ENCODE data around the gene NRG3. TPM values are rescaled to one million over a fixed set of nuclear protein-coding genes. Genes with fewer than 3 reads are reported as not detected.

The NRG3 gene
- total and polyA plus RNA-seq, 7 donors, result 0.03 to 0.10 TPM; not detected in 5

DNA sequence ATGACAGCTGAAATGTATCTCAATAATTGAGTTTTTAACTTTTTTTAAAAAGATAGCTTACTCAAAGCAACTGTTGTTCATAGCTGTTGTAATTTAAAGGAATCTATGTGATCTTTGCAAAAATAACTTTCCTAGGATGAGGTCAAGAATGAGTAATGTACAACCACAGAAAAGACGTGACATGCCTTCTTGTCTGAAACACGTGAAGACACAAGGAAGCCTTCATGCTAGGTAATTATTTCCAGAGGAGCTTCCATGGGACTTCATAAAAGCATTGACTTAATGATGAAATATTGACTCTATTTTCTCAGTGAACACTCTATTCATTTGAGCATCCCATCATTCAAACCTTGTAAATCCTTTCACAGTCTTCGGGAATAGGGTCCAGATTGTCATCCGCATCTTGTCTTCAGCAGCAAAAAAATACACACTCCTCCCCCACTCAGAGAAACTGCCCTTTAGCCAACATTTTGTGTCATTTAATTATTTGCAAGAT is 528.0 kb downstream of the NRG3 start:
- Histone ChIP-seq H3K4me1 (no peaks in the 10 kb centered on the region), H3K4me3 (no peak overlapping the region), H3K27ac (no peak overlapping the region), H3K27me3 (ENCODE audit: insufficient read depth in 3 of 3, low read length in 2 of 3) (no peaks in the 10 kb centered on the region), H3K9me3 (no peaks in the 10 kb centered on the region), H3K36me3 (ENCODE audit: insufficient read depth in 1 of 2, low read depth in 1 of 2) (no peaks in the 10 kb centered on the region)
- no peak for TF ChIP-seq CTCF (IDR thresholded peaks at IDR 0.05)
- WGBS, 3 donors, result 72 to 80% (median 74%) methylated on average over 4 of the region's 4 CpGs
- DNase-seq (no peak), ATAC-seq (no peak)
- intact Hi-C loops (cut with DNase I), result no loop called here

GRCh38 chr10:82409671-82410070 is 534.7 kb downstream of the NRG3 start:
- TF ChIP-seq CTCF (IDR thresholded peaks at IDR 0.05), result no peak
- no peak for DNase-seq

GRCh38 chr10:82411416-82411815 is 536.4 kb downstream of the NRG3 start:
- Histone ChIP-seq H3K36me3 (ENCODE audit: insufficient read depth in 1 of 2, low read depth in 1 of 2) (no peaks in the 10 kb centered on the region), H3K27ac (no peak overlapping the region), H3K4me3 (no peak overlapping the region), H3K9me3 (no peaks in the 10 kb centered on the region), H3K4me1 (no peaks in the 10 kb centered on the region), H3K27me3 (ENCODE audit: insufficient read depth in 3 of 3, low read length in 2 of 3) (no peaks in the 10 kb centered on the region)
- TF ChIP-seq CTCF (IDR thresholded peaks at IDR 0.05), result no peak
- WGBS, 3 donors, result 66 to 73% (median 71%) methylated on average over 4 of the region's 4 CpGs
- intact Hi-C loops (cut with DNase I), result no loop called here
- ATAC-seq (no peak), DNase-seq (no peak)

More at GRCh38 chr10:82409671-82410070, 534.7 kb downstream of the NRG3 start:
- H3K36me3 ChIP-seq (ENCODE audit: insufficient read depth in 1 of 2, low read depth in 1 of 2), result no peaks in the 10 kb centered on the region
- no peaks in the 10 kb centered on the region for H3K4me1 ChIP-seq
- H3K9me3 ChIP-seq, result no peaks in the 10 kb centered on the region
- H3K27me3 ChIP-seq (ENCODE audit: insufficient read depth in 3 of 3, low read length in 2 of 3), result no peaks in the 10 kb centered on the region
- intact Hi-C loops (cut with DNase I), result no loop called here
- no peak overlapping the region for H3K4me3 ChIP-seq
- no peak for ATAC-seq
- no peak overlapping the region for H3K27ac ChIP-seq
- 59 to 77% (median 64%) methylated on average over 2 of the region's 2 CpGs for WGBS, 3 donors

GRCh38 chr10:82420001-82420400 is 545.0 kb downstream of the NRG3 start:
- H3K27ac ChIP-seq, result no peak overlapping the region
- DNase-seq (no peak), ATAC-seq (no peak)
- intact Hi-C loops (cut with DNase I), result no loop called here
- no peaks in the 10 kb centered on the region for H3K27me3 ChIP-seq (ENCODE audit: insufficient read depth in 3 of 3, low read length in 2 of 3)
- H3K9me3 ChIP-seq, result no peaks in the 10 kb centered on the region
- 9 to 32% (median 25%) methylated on average over 2 of the region's 2 CpGs for whole genome bisulfite sequencing, 3 donors
- no peaks in the 10 kb centered on the region for H3K4me1 ChIP-seq
- H3K4me3 ChIP-seq, result no peak overlapping the region
- no peak for TF ChIP-seq CTCF (IDR thresholded peaks at IDR 0.05)
- no peaks in the 10 kb centered on the region for H3K36me3 ChIP-seq (ENCODE audit: insufficient read depth in 1 of 2, low read depth in 1 of 2)

DNA sequence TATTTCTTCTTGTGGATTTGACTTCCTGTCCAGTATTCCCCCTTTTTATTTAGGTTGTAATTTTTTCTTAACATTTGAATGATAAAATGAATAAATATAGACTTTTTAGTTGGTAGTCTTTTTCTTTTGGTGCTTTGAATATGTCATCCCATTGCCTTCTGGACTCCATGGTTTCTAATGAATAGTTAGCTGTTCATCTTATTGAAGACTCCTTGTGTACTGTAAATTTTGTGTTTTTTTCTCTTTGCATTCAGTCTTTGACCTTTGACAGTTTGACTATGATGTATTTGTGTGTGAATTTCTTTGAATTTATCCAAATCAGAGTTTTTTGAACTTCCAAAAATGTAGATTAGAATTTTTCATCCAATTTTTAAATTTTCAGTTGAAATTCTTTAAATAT is 554.3 kb downstream of the NRG3 start:
- H3K27me3 ChIP-seq (ENCODE audit: insufficient read depth in 3 of 3, low read length in 2 of 3), result no peaks in the 10 kb centered on the region
- no peak for ATAC-seq
- no peak overlapping the region for H3K4me3 ChIP-seq
- intact Hi-C loops (cut with DNase I), result no loop called here
- H3K4me1 ChIP-seq, result no peaks in the 10 kb centered on the region
- DNase-seq, result no peak
- peaks cover 8% of the 10 kb centered on the region for H3K9me3 ChIP-seq
- no peaks in the 10 kb centered on the region for H3K36me3 ChIP-seq (ENCODE audit: insufficient read depth in 1 of 2, low read depth in 1 of 2)
- no peak for TF ChIP-seq CTCF (IDR thresholded peaks at IDR 0.05)
- no peak overlapping the region for H3K27ac ChIP-seq
